IPS-20b (cell line): ENCODE measurements around the gene PLPPR4.
"Not testable (repeated sequence)": the region's sequence is repeated elsewhere in the genome, so short reads cannot be mapped to it uniquely, and the experiment has no call there.

Experiments used
- H3K27ac ChIP-seq: one replicate; pipeline ENCODE4 v1.5.1; 2013; ENCODE audit warnings: low read length
- H3K27me3 ChIP-seq: 2 replicates; pipeline ENCODE4 v1.6.1; 2013; ENCODE audit warnings: mild to moderate bottlenecking, low read length, inconsistent platforms; ENCODE audit not compliant: insufficient read depth
- H3K36me3 ChIP-seq: 2 replicates; pipeline ENCODE4 v1.6.1; 2013; ENCODE audit warnings: low read depth, mild to moderate bottlenecking, inconsistent platforms, low read length, moderate library complexity; ENCODE audit not compliant: insufficient read depth
- H3K4me1 ChIP-seq: 2 replicates; pipeline ENCODE4 v1.6.1; 2013; ENCODE audit warnings: mild to moderate bottlenecking, control low read depth, inconsistent platforms, low read length, moderate library complexity; ENCODE audit not compliant: insufficient read depth
- H3K4me3 ChIP-seq: 2 replicates; pipeline ENCODE4 v1.5.1; 2013; ENCODE audit warnings: mild to moderate bottlenecking, low read length, inconsistent platforms
- H3K9ac ChIP-seq: 2 replicates; pipeline ENCODE4 v1.6.1; 2013; ENCODE audit warnings: low read depth, mild to moderate bottlenecking, inconsistent platforms, low read length, moderate library complexity
- H3K9me3 ChIP-seq: 2 replicates; pipeline ENCODE4 v1.6.1; 2013; ENCODE audit warnings: mild to moderate bottlenecking, low read depth, low read length, inconsistent platforms; ENCODE audit not compliant: insufficient read depth

Gene PLPPR4

GRCh38 chr1:99233446-99233845 is 30.8 kb upstream of the PLPPR4 start:
- H3K36me3 ChIP-seq: no peaks in the 10 kb centered on the region
- no peak overlapping the region for H3K4me3 ChIP-seq
- no peak overlapping the region for H3K27ac ChIP-seq
- no peaks in the 10 kb centered on the region for H3K9me3 ChIP-seq
- no peaks in the 10 kb centered on the region for H3K4me1 ChIP-seq
- no peak overlapping the region for H3K9ac ChIP-seq
- H3K27me3 ChIP-seq: no peaks in the 10 kb centered on the region

- H3K36me3 ChIP-seq: no peaks in the 10 kb centered on the region
- no peak overlapping the region for H3K27ac ChIP-seq
- no peaks in the 10 kb centered on the region for H3K9me3 ChIP-seq
- no peaks in the 10 kb centered on the region for H3K4me1 ChIP-seq
- H3K9ac ChIP-seq: no peak overlapping the region
- no peaks in the 10 kb centered on the region for H3K27me3 ChIP-seq
- no peak overlapping the region for H3K4me3 ChIP-seq
Observed at GRCh38 chr1:99236756-99237155, 27.5 kb upstream of the PLPPR4 start.

- Histone ChIP-seq H3K4me3 (no peak overlapping the region), H3K9me3 (no peaks in the 10 kb centered on the region), H3K36me3 (no peaks in the 10 kb centered on the region), H3K4me1 (no peaks in the 10 kb centered on the region), H3K27me3 (no peaks in the 10 kb centered on the region), H3K27ac (no peak overlapping the region), H3K9ac (no peak overlapping the region)
Observed at GRCh38 chr1:99239690-99240089, 24.6 kb upstream of the PLPPR4 start.

GRCh38 chr1:99240621-99241020 is 23.7 kb upstream of the PLPPR4 start:
- H3K9me3 ChIP-seq: no peaks in the 10 kb centered on the region
- no peaks in the 10 kb centered on the region for H3K36me3 ChIP-seq

GRCh38 chr1:99246152-99246551 is 18.1 kb upstream of the PLPPR4 start:
- Histone ChIP-seq H3K4me1 (no peaks in the 10 kb centered on the region), H3K4me3 (no peak overlapping the region), H3K9me3 (peaks cover 6% of the 10 kb centered on the region; the same call in 1 of the 2 replicates), H3K9ac (no peak overlapping the region), H3K36me3 (no peaks in the 10 kb centered on the region), H3K27me3 (no peaks in the 10 kb centered on the region), H3K27ac (no peak overlapping the region)

More at GRCh38 chr1:99240621-99241020, 23.7 kb upstream of the PLPPR4 start:
- no peaks in the 10 kb centered on the region for H3K27me3 ChIP-seq
- no peaks in the 10 kb centered on the region for H3K4me1 ChIP-seq
- no peak overlapping the region for H3K4me3 ChIP-seq
- H3K27ac ChIP-seq: no peak overlapping the region
- H3K9ac ChIP-seq: no peak overlapping the region

GRCh38 chr1:99247199-99247598 is 17.1 kb upstream of the PLPPR4 start:
- H3K27ac ChIP-seq: no peak overlapping the region
- no peaks in the 10 kb centered on the region for H3K27me3 ChIP-seq
- H3K9ac ChIP-seq: no peak overlapping the region
- H3K4me1 ChIP-seq: no peaks in the 10 kb centered on the region
- H3K4me3 ChIP-seq: no peak overlapping the region
- H3K36me3 ChIP-seq: no peaks in the 10 kb centered on the region
- peaks cover 6% of the 10 kb centered on the region; the same call in 1 of the 2 replicates for H3K9me3 ChIP-seq

- Histone ChIP-seq H3K4me1 (no peaks in the 10 kb centered on the region), H3K36me3 (no peaks in the 10 kb centered on the region)
Observed at GRCh38 chr1:99250728-99251127, 13.6 kb upstream of the PLPPR4 start.

GRCh38 chr1:99251308-99251707 is 13.0 kb upstream of the PLPPR4 start:
- Histone ChIP-seq H3K36me3 (no peaks in the 10 kb centered on the region), H3K27ac (no peak overlapping the region), H3K9me3 (peaks cover 4% of the 10 kb centered on the region; the same call in 1 of the 2 replicates), H3K4me3 (no peak overlapping the region), H3K9ac (no peak overlapping the region), H3K4me1 (no peaks in the 10 kb centered on the region), H3K27me3 (no peaks in the 10 kb centered on the region)

More at GRCh38 chr1:99250728-99251127, 13.6 kb upstream of the PLPPR4 start:
- Histone ChIP-seq H3K9ac (no peak overlapping the region), H3K27me3 (no peaks in the 10 kb centered on the region), H3K9me3 (peaks cover 6% of the 10 kb centered on the region; the same call in 1 of the 2 replicates), H3K27ac (no peak overlapping the region), H3K4me3 (no peak overlapping the region)

- Histone ChIP-seq H3K9ac (no peak overlapping the region), H3K4me3 (no peak overlapping the region), H3K9me3 (no peaks in the 10 kb centered on the region), H3K36me3 (no peaks in the 10 kb centered on the region), H3K27me3 (no peaks in the 10 kb centered on the region), H3K4me1 (no peaks in the 10 kb centered on the region), H3K27ac (no peak overlapping the region)
Observed at GRCh38 chr1:99252630-99253029, 11.7 kb upstream of the PLPPR4 start.

- H3K4me1 ChIP-seq: not testable (repeated sequence)
Observed at GRCh38 chr1:99260402-99260801, 3.9 kb upstream of the PLPPR4 start.

GRCh38 chr1:99265124-99265523 is 832 bp downstream of the PLPPR4 start:
- Histone ChIP-seq H3K4me1 (no peaks in the 10 kb centered on the region), H3K4me3 (peak overlapping the region; percentile 83), H3K9me3 (no peaks in the 10 kb centered on the region), H3K27me3 (peaks cover 42% of the 10 kb centered on the region), H3K27ac (no peak overlapping the region), H3K9ac (no peak overlapping the region), H3K36me3 (no peaks in the 10 kb centered on the region)

More at GRCh38 chr1:99260402-99260801, 3.9 kb upstream of the PLPPR4 start:
- not testable (repeated sequence) for H3K9ac ChIP-seq, H3K36me3 ChIP-seq, H3K4me3 ChIP-seq, H3K27ac ChIP-seq, H3K9me3 ChIP-seq
- H3K27me3 ChIP-seq: peaks cover 31% of the 10 kb centered on the region

- H3K27me3 ChIP-seq: peaks cover 42% of the 10 kb centered on the region
- H3K9me3 ChIP-seq: no peaks in the 10 kb centered on the region
- H3K27ac ChIP-seq: no peak overlapping the region
- H3K9ac ChIP-seq: no peak overlapping the region
- H3K4me1 ChIP-seq: no peaks in the 10 kb centered on the region
- H3K4me3 ChIP-seq: no peak overlapping the region
- H3K36me3 ChIP-seq: no peaks in the 10 kb centered on the region
Observed at GRCh38 chr1:99266726-99267125, 2.4 kb downstream of the PLPPR4 start.
